ENCODE results near the gene COL11A2. TPM values are rescaled to one million over a fixed set of nuclear protein-coding genes. Genes with fewer than 3 reads are reported as not detected.

Gene COL11A2
- total RNA-seq, 1 donor from 2014 or later = 3.8 TPM

- no peak for DNase-seq
- H3K4me3 Mint-ChIP-seq (ENCODE audit: unreplicated experiment) = peak overlapping the region; percentile 89
- no peak for TF ChIP-seq CTCF (IDR thresholded peaks at IDR 0.05; ENCODE audit: partially characterized antibody, unreplicated experiment)
These were observed 19.6 kb upstream of the COL11A2 start for GRCh38 chr6:33211666-33212422.

GRCh38 chr6:33211136-33211535, 18.9 kb upstream of the COL11A2 start:
- Mint-ChIP-seq H3K36me3 (ENCODE audit: unreplicated experiment) (no peaks in the 10 kb centered on the region), H3K4me1 (ENCODE audit: low read depth, unreplicated experiment) (peaks cover 5% of the 10 kb centered on the region), H3K27ac (ENCODE audit: unreplicated experiment) (no peak overlapping the region), H3K27me3 (ENCODE audit: unreplicated experiment) (peaks cover 22% of the 10 kb centered on the region), H3K4me3 (ENCODE audit: unreplicated experiment) (no peak overlapping the region), H3K9me3 (ENCODE audit: unreplicated experiment) (peaks cover 2% of the 10 kb centered on the region)
- no peak for DNase-seq
- no peak for TF ChIP-seq CTCF (IDR thresholded peaks at IDR 0.05; ENCODE audit: partially characterized antibody, unreplicated experiment)

More at GRCh38 chr6:33211666-33212422, 19.6 kb upstream of the COL11A2 start:
- Mint-ChIP-seq H3K27me3 (ENCODE audit: unreplicated experiment) (peaks cover 17% of the 10 kb centered on the region), H3K36me3 (ENCODE audit: unreplicated experiment) (no peaks in the 10 kb centered on the region), H3K4me1 (ENCODE audit: low read depth, unreplicated experiment) (peaks cover 3% of the 10 kb centered on the region), H3K9me3 (ENCODE audit: unreplicated experiment) (peaks cover 2% of the 10 kb centered on the region), H3K27ac (ENCODE audit: unreplicated experiment) (no peak overlapping the region)

- no peak for TF ChIP-seq CTCF (IDR thresholded peaks at IDR 0.05; ENCODE audit: partially characterized antibody, unreplicated experiment)
- no peak overlapping the region for H3K27ac Mint-ChIP-seq (ENCODE audit: unreplicated experiment)
- H3K36me3 Mint-ChIP-seq (ENCODE audit: unreplicated experiment) = no peaks in the 10 kb centered on the region
- H3K4me1 Mint-ChIP-seq (ENCODE audit: low read depth, unreplicated experiment) = peaks cover 13% of the 10 kb centered on the region
- DNase-seq = no peak
- H3K9me3 Mint-ChIP-seq (ENCODE audit: unreplicated experiment) = peaks cover 2% of the 10 kb centered on the region
- peak overlapping the region; percentile 93 for H3K4me3 Mint-ChIP-seq (ENCODE audit: unreplicated experiment)
- peaks cover 24% of the 10 kb centered on the region for H3K27me3 Mint-ChIP-seq (ENCODE audit: unreplicated experiment)
These were observed 17.6 kb upstream of the COL11A2 start for GRCh38 chr6:33209856-33210255.

GRCh38 chr6:33208091-33208967, 16.1 kb upstream of the COL11A2 start, which contains the start of gene RING1:
RING1 (plus strand) TSS chr6:33208500; CDS start chr6:33208823, 323 bp downstream.
- Mint-ChIP-seq H3K4me3 (ENCODE audit: unreplicated experiment) (peak within 1 kb of the TSS; percentile 93), H3K27me3 (ENCODE audit: unreplicated experiment) (peaks cover 19% of the 10 kb centered on the region), H3K27ac (ENCODE audit: unreplicated experiment) (peak within 1 kb of the TSS; percentile 74), H3K4me1 (ENCODE audit: low read depth, unreplicated experiment) (peaks cover 13% of the 10 kb centered on the region), H3K36me3 (ENCODE audit: unreplicated experiment) (no peaks in the 10 kb centered on the region), H3K9me3 (ENCODE audit: unreplicated experiment) (peaks cover 4% of the 10 kb centered on the region)
- TF ChIP-seq CTCF (IDR thresholded peaks at IDR 0.05; ENCODE audit: partially characterized antibody, unreplicated experiment) = no peak
- DNase-seq = peak; percentile 81

All from glutamatergic neuron (in vitro differentiated cells).